Lung microvascular endothelial cell (primary cell): ENCODE data around the gene MAN2B2. TPM values are rescaled to one million over a fixed set of nuclear protein-coding genes. Genes with fewer than 3 reads are reported as not detected.
A peak's percentile ranks its signal among the peaks of the same experiment; 100 is the strongest.

ENCODE experiments used
- DNase-seq, 2 donors: peaks; one replicate each; pipeline versions ENCODE4 v3.0.0 to v3.0.0-alpha.2; 2010; ENCODE audit warnings: low read depth in 2 of 2
- total RNA-seq: library from RNA; depleted of rRNA; stranded (reverse); fragments of >200 nt; gene quantifications from 2 replicates; pipeline ENCODE4 v1.2.1, GENCODE V29; 2014

MAN2B2 gene
- total RNA-seq, 1 donor from 2014 or later = 8.9 TPM

GRCh38 chr4:6546091-6546490 lies 28.9 kb upstream of the MAN2B2 start:
- DNase-seq = no peak

- peak; percentile 82 to 87 for DNase-seq
These were observed 28.1 kb upstream of the MAN2B2 start for GRCh38 chr4:6546681-6547447.

GRCh38 chr4:6548201-6548881 lies 26.6 kb upstream of the MAN2B2 start:
- DNase-seq = peak; percentile 35 to 40

GRCh38 chr4:6548882-6549230 lies 26.1 kb upstream of the MAN2B2 start:
- DNase-seq = no peak

GRCh38 chr4:6549445-6549844 lies 25.5 kb upstream of the MAN2B2 start:
- no peak for DNase-seq

- no peak for DNase-seq
These were observed 24.9 kb upstream of the MAN2B2 start for GRCh38 chr4:6549890-6550620.

GRCh38 chr4:6550821-6551220 lies 24.2 kb upstream of the MAN2B2 start:
- DNase-seq = no peak

- DNase-seq = no peak
These were observed 23.3 kb upstream of the MAN2B2 start for GRCh38 chr4:6551660-6552059.

GRCh38 chr4:6555519-6555918 lies 19.5 kb upstream of the MAN2B2 start:
- DNase-seq = no peak

GRCh38 chr4:6556263-6556662 lies 18.7 kb upstream of the MAN2B2 start:
- DNase-seq = no peak

GRCh38 chr4:6557185-6557584 lies 17.8 kb upstream of the MAN2B2 start:
- no peak for DNase-seq

- no peak for DNase-seq
These were observed 17.1 kb upstream of the MAN2B2 start for GRCh38 chr4:6557856-6558255.

- DNase-seq = no peak
These were observed 14.4 kb upstream of the MAN2B2 start for GRCh38 chr4:6560416-6561172.

GRCh38 chr4:6561173-6561516 lies 13.8 kb upstream of the MAN2B2 start:
- no peak for DNase-seq

GRCh38 chr4:6561706-6562371 lies 13.2 kb upstream of the MAN2B2 start:
- DNase-seq = no peak

GRCh38 chr4:6562931-6563901 lies 11.8 kb upstream of the MAN2B2 start:
- DNase-seq = no peak

- no peak for DNase-seq
These were observed 10.9 kb upstream of the MAN2B2 start for GRCh38 chr4:6563935-6564645.

- DNase-seq = no peak
These were observed 9.1 kb upstream of the MAN2B2 start for GRCh38 chr4:6565691-6566390.
